Left renal cortex interstitium (tissue), 4 donors: Measurements from ENCODE around the gene MT1E. TPM values are rescaled to one million over a fixed set of nuclear protein-coding genes. Genes with fewer than 3 reads are reported as not detected.
"Not testable (repeated sequence)": the region's sequence is repeated elsewhere in the genome, so short reads cannot be mapped to it uniquely, and the experiment has no call there.

Source experiments
- DNase-seq, 4 donors: peaks; one replicate each; pipeline ENCODE4 v3.0.0-alpha.2; 2013; ENCODE audit warnings: low read depth in 4 of 4, low spot score in 2 of 4, missing footprints in 1 of 4
- polyA plus RNA-seq, 4 donors: library from polyadenylated mRNA; unstranded; fragments of 120-200 nt; gene quantifications; one replicate each; pipeline ENCODE4 v1.2.1, GENCODE V29; 2013; ENCODE audit not compliant: insufficient read length in 4 of 4

The MT1E gene
- polyA plus RNA-seq, result 10 to 100 TPM; 19.4 to 50.0 (median 38.3) TPM

DNA sequence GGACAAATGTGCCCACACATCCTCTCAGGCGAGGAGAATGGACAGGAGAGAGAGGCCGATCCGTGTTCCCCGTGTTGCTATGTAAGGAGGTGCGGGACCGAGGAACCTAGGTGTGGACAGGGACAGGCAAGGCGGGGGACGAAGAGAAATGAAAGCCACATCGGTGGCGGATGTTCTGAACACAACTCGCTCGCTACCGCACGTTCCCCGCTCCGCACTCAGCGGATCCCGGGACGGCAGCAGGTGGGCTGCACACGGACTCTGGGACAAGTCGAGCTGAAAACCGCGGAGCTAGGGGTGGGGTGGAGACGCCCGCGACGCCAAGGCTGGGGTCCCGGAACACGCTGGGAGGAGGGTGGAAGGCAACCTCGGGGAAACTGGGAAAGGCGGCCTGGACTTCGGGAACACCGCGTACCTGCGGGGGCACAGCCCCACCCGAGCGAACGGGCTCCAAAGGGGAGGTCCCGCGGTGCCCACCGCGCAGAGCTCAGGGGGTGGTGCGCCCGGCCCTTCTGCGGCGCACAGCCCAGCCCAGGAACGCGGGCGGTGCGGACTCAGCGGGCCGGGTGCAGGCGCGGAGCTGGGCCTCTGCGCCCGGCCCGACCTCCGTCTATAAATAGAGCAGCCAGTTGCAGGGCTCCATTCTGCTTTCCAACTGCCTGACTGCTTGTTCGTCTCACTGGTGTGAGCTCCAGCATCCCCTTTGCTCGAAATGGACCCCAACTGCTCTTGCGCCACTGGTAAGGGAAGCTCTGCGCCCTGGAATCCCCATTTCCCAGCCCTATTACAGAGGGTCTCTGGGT is at the start of gene MT1E:
TSS of gene MT1E (plus strand) at position 642 of the 803 bp plus-strand sequence. CDS start at position 713, 71 bp downstream.
- no peak for DNase-seq

DNA sequence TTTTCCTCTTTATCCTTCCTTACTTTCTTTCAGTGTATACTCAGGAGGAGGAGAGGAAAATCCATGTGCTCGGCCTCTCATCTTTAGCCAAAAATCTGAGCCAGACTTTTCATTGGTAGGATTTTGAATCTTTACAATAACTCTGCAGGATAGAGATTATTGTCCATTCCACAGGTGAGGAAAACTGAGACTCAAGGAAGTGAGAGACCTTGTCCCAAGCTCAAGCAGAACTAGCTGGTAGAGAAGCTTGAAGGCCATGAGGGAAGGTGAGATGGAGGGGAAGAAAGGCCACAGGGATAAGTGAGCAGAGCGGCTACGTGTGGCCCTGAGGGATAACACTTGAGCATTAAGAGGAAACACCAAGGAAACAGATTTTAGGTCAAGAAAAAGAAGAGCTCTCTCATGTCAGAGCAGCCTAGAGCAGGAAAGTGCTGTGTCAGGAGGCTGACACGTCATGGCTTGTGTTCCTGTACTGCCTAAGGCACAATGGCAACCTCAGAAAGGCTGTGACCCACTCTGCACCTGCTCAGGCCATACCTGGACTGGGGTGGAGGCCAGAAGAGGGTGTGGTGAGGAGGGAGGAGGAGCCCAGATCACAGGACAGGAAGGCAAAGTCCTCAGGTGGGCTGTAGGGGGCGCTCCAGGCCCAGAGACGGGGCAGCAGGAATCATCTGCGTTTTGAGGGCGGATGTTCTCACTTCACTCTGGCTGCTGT is 48.8 kb upstream of the MT1E start:
- no peak for DNase-seq

DNA sequence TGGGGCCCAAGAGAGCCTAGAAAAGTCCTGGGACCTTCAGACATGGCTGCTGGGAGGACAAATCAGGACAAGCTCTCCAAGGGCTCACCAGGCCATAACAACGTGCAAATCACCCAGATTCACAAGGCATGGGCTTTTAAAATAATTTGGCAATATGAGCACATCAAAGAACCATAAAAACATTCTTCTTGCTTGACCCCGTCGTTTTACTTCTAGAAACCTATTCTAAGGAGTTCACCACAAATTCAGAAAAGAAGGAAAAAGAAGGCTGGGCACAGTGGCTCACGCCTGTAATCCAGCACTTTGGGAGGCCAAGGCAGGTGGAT is 48.3 kb upstream of the MT1E start:
- no peak for DNase-seq

DNA sequence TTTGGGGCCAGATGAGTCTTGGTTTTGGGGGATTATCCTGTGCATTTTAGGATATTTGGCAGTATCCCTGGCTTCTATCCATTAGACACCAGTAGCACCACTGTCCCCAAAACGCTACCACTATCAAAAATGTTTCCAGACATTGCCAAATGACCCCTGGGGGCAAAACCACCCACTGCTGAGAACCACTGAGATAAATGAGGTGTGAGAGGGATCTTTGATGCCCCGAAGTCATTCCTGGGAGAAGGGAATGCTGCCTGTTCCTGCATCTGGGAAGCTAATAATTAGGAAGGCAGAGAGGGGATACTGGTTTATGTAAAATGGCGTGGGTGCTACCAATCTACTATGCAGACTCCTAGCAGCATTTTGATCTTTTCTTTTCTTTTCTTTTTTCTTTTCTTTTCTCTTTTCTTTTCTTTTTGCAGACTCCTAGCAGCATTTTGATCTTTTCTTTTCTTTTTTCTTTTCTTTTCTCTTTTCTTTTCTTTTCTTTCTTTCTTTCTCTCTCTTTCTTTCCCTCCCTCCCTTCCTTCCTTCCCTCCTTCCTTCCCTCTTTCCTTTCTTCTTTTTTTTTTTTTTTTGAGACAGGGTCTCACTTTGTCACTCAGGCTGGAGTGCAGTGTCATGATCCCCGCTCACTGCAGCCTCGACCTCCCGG is 45.1 kb upstream of the MT1E start:
- DNase-seq, result no peak

DNA sequence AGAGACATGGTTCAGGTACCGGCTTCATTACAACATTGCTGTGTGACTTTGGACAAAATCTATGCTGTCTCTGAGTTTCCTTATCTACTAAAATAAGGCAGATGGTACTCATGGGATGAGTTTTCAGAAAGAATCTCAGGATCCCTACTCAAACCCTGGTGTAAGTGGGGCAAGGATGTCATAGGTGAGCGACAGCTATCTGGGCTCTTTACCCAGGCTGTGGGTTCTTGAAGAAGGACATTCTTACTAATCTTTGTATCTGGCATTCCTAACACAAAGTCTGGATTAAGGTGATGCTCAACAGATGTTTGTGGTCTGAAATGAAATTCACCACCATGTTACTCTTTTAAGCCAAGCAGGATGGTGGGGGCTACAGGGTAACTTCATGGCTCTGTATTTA is 42.7 kb upstream of the MT1E start:
- not testable (repeated sequence) for DNase-seq

DNA sequence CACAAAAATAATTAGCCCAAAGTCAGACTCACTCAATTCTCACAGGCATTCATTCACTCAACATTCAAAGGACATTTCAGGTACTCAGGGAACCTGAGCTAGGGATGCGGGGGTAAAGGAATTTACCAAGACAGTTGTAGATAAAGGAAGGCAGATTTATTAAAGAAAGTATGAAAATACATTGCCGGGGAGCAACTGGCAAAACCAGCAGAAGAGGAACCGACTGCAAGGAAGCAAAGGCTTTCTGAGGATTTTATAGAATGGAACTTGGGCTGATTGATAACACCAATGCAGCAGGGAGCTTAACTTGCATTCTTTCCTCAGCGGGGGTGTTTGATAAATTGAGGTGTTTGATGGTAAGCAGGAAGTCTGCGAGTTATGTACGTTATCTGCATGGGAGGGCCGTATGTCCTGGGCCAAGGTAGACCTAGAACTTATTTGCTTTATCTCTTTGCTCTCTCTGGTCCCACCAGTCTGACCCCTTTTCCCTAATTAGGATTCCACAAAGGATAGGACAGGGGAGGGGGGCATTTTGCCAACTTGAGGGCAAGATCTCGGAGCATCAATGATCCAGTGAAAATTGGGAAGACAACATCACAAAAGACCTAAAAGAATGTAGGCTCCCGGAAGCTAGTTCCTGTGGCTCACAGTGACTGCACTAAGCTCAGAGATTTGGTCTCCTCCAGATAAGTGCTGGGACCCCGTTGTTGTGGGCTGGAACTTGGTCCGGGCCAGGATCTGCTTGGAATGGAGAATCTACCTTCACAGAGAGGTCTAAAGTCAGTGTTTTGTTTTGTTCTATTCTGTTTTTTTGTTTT is 42.0 kb upstream of the MT1E start:
- DNase-seq, result no peak

DNA sequence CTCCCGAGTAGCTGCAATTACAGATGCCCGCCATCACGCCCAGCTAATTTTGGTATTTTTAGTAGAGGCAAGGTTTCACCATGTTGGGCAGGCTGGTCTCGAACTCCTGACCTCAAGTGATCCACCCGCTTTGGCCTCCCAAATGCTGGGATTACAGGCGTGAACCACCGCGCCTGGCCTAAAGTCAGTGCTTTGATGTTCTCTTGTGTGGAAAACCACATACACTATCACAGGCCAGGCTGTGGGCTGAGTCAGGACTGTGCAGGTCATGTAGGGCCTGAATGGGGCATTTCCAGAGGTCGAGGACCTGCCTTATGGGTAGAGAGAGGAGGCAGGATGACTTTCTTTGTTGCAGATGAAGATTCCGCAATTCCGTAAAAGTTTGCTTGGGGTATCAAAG is 41.3 kb upstream of the MT1E start:
- DNase-seq, result no peak

DNA sequence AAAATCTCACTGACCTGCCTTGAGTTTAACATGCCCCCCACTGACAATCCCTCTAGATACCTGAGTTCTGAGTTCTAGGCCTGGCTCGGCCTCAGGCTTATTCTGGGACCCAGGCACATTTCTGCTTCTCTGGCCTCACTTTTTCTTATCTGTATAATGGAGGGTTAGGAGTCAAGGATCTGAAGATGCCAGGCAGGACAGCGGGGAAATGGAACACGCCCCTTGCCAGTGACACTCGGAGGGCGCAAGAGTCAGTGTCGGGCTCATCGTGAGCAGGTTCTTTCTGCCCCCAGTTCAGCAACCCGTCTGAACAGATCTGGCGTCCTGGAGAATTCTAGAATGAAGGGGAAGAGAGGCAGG is 36.8 kb upstream of the MT1E start:
- no peak for DNase-seq

DNA sequence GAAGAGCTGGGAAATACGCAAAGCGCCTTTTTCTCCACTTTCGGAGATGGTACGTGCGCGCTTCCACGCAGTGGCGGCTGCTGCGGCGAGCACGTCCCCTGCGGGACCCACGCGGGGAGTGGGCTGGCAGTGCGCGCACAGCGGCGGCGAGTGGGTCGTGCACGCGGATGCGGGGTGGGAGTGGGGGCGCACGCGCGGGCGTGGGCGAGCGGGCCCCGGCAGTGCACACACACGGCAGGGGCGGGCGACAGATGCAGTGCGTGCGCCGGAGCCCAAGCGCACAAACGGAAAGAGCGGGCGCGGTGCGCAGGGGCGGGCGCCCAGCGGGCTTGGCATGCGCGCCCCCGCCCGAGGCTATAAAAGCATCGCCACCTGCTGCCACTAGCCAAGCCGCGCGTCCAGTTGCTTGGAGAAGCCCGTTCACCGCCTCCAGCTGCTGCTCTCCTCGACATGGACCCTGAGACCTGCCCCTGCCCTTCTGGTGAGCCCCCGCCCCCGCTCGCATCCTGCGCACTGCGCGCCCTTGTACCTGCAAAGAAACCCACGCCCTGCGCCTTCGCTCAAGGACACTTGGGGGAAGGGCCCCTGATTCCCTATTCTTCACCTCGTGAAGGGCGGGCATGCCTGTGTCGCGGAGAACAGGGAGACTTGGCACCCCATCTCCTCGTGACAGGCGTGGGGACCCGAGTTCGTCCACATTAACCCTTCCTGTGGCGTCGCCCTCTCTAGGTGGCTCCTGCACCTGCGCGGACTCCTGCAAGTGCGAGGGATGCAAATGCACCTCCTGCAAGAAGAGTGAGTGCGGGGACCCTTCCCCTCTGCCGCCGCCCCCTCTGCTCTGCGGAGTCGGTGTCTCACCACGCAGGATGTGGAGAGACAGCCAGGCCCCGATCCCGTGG is 36.2 kb upstream of the MT1E start, which contains the start of gene MT3:
TSS of gene MT3 (plus strand) at position 388 of the 899 bp plus-strand sequence. CDS start at position 451, 63 bp downstream.
- DNase-seq, result no peak

DNA sequence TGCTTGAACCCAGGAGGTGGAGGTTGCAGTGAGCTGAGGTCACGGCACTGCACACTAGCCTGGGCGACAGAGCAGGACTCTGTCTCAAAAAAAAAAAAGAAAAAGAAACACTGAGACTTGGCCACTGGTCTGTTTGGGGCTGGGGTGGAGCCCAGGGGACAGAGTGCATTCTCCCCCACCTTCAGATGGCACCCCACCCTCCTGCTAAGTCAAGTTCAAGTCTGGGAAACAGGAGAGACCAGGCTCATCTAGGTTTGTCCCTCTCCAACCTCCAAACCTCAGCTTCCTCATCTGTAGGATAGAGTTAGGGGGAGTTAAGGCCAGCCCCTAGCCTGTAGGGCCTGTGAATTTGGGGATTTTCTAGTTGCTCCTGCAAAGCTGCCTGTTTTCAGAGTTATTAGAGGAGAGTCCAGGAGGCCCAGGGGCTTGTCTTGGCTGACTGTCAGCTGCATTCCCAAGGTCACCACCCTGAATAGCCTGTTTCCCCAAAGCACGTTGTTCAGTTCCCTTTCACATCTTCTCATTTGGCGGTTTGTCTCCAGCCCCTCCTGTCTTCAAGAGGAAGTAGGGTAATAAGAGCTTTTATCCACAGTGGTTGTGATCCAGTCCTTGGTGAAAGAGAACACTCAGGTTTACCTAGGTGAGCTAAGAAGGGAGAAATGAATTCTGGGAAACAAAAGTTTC is 34.1 kb upstream of the MT1E start:
- no peak for DNase-seq

DNA sequence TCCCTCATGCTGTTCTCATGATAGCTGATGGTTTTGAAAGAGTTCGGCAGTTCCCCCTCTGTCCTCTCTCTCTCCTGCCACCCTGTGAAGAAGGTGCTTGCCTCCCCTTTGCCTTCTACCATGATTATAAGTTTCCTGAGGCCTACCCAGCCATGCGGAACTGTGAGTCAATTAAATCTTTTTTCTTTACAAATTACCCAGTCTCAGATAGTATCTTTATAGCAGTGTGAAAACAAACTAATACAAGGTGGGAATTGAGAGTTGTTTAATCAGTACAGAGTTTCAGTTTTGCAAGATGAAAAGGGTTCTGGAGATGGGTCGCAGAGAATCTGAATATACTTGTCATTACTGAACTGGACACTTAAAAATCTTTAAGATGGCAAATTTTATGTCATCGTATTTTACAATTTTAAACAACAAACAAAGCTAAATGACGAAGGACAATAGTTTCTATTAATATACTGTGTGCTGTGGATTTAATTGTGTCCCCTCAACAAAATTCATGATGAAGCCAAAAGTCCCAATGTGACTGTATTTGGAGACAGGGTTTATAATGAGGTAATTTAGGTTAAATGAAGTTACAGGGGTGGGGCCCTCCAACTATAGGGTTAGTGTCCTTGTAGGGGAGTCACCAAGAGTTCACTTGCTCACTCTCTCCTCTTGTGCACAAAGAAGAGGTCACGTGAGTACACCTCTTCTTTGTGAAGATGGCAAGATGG is 31.8 kb upstream of the MT1E start:
- DNase-seq, result no peak

DNA sequence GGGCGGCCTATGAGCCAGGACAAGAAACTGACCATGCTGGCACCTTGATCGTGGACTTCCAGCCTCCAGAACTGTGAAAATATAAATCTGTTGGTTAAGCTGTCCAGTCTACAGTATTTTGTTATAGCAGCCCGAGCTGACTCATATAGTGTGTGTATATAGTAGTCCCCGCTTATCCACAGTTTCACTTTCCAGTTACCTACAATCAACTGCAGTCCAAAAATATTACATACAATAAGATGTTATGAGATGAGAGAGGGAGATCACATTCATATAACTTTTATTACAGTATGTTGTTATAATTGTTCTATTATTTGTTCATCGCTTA is 31.3 kb upstream of the MT1E start:
- DNase-seq, result no peak

DNA sequence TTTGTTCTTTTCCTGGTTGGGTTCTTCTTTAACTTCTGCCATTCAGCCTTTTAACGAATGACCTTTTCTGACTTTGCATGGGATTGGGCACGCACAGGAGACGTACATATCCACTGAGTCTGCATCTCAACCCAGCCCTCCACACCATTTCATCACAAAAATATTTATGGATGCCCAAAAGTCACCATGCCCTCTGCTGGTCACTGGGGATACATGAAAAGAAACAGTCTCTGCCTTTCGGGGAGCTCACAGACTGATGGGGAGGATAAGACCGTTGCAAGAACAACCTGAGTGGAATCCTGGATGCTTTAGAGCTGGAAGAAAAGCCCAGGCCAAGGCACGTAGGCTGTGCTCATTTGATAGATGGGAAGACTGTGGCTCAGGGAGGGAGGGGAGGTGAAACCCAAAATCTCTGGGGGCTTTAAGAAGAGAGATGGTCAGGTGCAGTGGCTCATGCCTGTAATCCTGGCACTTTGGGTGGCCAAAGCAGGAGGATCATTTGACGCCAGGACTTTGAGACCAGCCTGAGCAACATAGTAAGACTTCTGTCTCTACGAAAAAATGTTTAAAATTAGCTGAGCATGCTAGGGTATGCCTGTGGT is 25.1 kb upstream of the MT1E start:
- no peak for DNase-seq

DNA sequence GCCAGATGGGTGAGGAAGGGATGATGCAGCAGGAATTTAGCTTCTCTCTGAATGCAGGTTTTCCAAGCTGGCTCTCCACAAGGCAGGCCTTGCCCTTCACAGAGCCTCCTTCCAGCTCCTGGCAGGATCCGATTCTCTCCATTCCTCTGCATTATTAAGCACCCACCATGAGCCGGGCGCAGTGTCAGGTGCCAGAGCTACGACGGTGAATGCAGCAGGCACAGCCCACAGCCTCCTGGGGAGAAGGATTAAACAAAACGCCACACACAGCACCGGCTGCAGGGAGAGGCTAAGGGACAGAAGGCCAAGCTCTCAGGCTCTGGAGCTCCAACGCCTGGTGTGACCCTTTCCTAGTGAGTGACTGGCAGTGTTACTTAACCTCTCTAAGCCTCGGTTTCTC is 24.3 kb upstream of the MT1E start:
- no peak for DNase-seq

DNA sequence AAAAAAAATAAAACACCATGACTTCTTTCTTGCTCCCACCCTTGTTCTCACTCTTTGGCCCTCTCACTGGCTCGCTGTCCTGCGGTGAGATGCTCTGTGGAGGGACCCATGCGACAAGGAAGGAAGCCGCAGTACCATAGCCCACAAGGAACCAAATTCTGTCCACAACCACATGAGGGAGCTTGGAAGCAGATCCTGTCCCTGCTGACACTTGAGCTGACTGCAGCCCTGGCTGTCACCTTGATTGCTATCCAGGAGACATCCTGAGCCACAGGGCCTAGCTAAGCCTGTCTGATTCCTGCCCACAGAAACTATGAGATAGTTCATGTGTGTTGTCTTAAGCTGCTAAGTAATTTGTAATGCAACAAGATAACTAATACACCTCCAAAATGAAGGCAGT is 22.0 kb upstream of the MT1E start:
- DNase-seq, result no peak

DNA sequence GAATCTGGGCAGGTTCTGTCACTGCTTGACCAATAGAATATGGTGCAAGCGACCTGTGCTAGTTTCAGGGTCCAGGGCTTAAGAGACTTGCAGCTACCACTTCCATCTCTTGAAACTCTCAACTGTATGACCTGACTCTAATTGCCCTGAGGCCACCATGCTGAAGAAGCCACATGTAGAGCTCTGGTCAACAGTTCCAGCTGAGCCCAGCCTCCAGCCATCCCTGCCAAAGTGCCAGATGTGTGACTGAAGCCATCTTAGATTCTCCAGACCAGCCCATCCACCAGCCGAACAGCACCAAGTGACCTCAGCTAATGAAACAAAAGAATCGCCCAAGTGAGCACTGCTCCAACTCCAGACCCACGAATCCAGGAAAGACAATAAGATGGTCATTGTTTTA is 20.6 kb upstream of the MT1E start:
- no peak for DNase-seq

DNA sequence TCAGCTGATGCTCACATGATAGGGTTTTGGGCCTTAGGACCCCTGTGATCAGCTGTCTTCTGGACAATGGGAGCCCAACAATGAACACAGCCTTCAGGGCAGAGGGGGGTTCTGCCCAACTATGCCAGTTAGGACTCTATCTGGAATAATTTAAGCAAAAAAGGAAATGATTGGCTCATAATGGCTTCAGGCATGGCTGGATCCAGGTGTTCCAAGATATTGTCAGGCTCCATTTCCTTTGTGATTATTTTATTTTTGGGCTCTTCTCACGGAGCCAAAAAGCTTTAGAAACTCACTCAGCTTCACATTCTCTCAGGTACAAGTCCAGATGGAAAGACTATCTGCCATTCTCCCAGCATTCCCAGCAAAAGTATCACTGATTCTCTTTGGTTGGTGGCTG is 20.1 kb upstream of the MT1E start:
- DNase-seq, result no peak

DNA sequence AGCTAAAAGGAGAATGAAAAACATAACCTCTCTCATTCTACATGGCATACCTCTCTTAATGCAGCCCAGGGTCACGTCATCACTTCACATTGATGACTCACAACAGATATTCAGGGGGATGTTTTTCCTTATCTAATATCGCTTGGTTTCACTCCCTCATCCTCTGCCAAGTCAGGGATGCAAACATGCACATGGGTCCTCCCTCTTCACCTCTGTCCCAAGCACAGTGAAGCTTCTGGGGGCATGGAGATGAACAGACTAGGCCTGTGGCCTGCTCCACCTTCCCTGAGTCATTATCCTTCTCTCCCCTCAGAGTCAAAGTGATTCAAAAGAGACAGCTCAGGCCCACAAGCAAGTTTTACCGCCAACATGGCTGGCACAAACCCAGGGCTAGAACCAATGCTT is 19.5 kb upstream of the MT1E start:
- no peak for DNase-seq
